Measurements from ENCODE around the gene RAB6A. TPM values are rescaled to one million over a fixed set of nuclear protein-coding genes. Genes with fewer than 3 reads are reported as not detected.

RAB6A gene
- total RNA-seq, 1 experiment from 2014 or later: 121 TPM

GRCh38 chr11:73716153-73717056 lies 44.5 kb downstream of the RAB6A start:
- Histone ChIP-seq H3K4me2 (ENCODE audit: low read length) (no peak overlapping the region), H3K36me3 (ENCODE audit: control insufficient read depth in 1 of 2, insufficient read depth in 2 of 2, low read length in 2 of 2) (peaks cover 10 to 14% of the 10 kb centered on the region in 2 experiments; a peak in 3 of 4 replicates)

More at GRCh38 chr11:73716153-73717056, 44.5 kb downstream of the RAB6A start:
- ChIA-PET POLR2A (interaction anchor here (0.5 kb wide), 1 partner anchor 26 kb away, joined by 4 read pairs; no protein-coding TSS in a partner anchor), CTCF (no interaction called here), RAD21 (ENCODE audit: low non-redundant PET in 1 of 2, low total read pairs in 2 of 2, uncharacterized antibody in 2 of 2, unreplicated experiment in 2 of 2) (no interaction called here)
- no TSS peak for BruUV-seq (replicated peaks)
- intact Hi-C loops (cut with micrococcal nuclease): no loop called here
- no peak for TF ChIP-seq ZBTB33 (IDR thresholded peaks at IDR 0.05; ENCODE audit: extremely low read depth, insufficient replicate concordance, low read length)
- no peak for TF ChIP-seq RAD21 (IDR thresholded peaks at IDR 0.05; ENCODE audit: low read depth)
- no peak for TF ChIP-seq JUND (IDR thresholded peaks at IDR 0.05)
- no peak for TF ChIP-seq POLR2A (IDR thresholded peaks at IDR 0.05; ENCODE audit: borderline replicate concordance, extremely low read depth, insufficient read depth, insufficient read length)
- no peak for TF ChIP-seq ATF3 (IDR thresholded peaks at IDR 0.05)
- no peak for TF ChIP-seq CEBPB (IDR thresholded peaks at IDR 0.05; ENCODE audit: low read depth)
- no peak for TF ChIP-seq EZH2 (IDR thresholded peaks at IDR 0.05)
- no peak for TF ChIP-seq ELF1 (IDR thresholded peaks at IDR 0.05; ENCODE audit: borderline replicate concordance, low read depth)
- TF ChIP-seq ZFX (IDR thresholded peaks at IDR 0.05): no peak
- no peak for TF ChIP-seq MAX (IDR thresholded peaks at IDR 0.05)
- no peak for TF ChIP-seq SRF (IDR thresholded peaks at IDR 0.05; ENCODE audit: low read depth)
- no peak for TF ChIP-seq SP1 (IDR thresholded peaks at IDR 0.05; ENCODE audit: low read depth)
- Histone ChIP-seq H3K79me2 (ENCODE audit: insufficient read depth, low read length) (0 out of 2 replicates have a peak, but pooled peaks cover 5% of the 10 kb centered on the region), H3K9ac (ENCODE audit: low read length) (no peak overlapping the region), H3K4me3 (replicated peaks in 1 of 2; ENCODE audit: low read depth in 1 of 2, low read length in 2 of 2) (no peak overlapping the region), H3K27ac (ENCODE audit: low read depth, low read length) (no peak overlapping the region), H3K9me2 (ENCODE audit: insufficient read depth) (no peaks in the 10 kb centered on the region), H2AFZ (ENCODE audit: low read depth, low read length, poor library complexity, severe bottlenecking) (no peak overlapping the region), H3K9me3 (ENCODE audit: control insufficient read depth in 1 of 2, insufficient read depth in 1 of 2, low read depth in 1 of 2, low read length in 2 of 2) (no peaks in the 10 kb centered on the region), H3K27me3 (ENCODE audit: insufficient read depth, low read length) (no peaks in the 10 kb centered on the region), H3K4me1 (ENCODE audit: control insufficient read depth in 1 of 2, insufficient read depth in 2 of 2, low read length in 2 of 2) (no peaks in the 10 kb centered on the region), H4K20me1 (ENCODE audit: insufficient read depth) (no peaks in the 10 kb centered on the region; the same call in 1 of the 2 replicates)
- ATAC-seq: no peak
- DNase-seq (ENCODE audit: low read depth, low spot score): no peak
